ENCODE measurements around the gene RTN4RL2. TPM values are rescaled to one million over a fixed set of nuclear protein-coding genes. Genes with fewer than 3 reads are reported as not detected.

RTN4RL2 gene
- total RNA-seq, 1 donor from 2014 or later = 4.8 TPM

DNA sequence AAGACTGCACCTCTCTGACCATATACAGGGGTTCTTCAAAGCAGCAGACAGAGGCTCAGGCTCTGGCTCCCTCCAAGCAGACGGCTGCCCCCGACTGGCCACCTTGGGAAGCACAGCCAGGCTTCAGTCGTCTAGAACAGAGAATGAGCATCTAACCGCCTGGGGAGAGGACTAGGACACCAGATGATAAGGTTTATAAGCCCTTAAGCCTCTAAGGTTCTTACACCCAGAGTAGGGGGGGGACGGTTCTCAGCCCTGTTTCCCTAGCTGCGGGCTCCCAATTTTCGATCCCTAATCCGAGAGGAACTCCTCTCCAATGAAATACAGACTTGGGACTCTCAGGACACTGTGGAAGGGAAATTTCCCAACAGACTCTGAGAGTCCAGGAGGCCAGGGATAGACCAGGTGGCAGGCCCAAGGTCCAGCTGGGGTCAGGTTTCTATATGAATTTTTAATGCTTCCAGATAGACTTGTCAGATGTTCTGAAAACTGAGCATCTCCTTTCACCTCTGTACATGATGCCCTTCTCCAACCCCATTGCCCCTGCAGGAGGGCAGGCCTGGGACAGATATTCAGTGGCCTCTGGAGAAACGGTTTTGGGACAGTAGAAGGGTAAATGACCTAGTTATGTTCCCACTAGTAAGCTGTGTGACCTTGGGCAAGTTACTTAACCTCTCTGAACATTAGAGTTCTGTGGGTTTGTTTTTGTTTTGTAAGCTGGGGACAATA is 20.2 kb downstream of the RTN4RL2 start:
- ATAC-seq (peak; percentile 51 to 55), DNase-seq (peak; percentile 77)
- no peak overlapping the region for H3K4me3 ChIP-seq
- peaks cover 7% of the 10 kb centered on the region for H3K36me3 ChIP-seq
- H3K27ac ChIP-seq = no peak overlapping the region
- intact Hi-C loops (cut with DNase I) = no loop called here
- peak; percentile 76 for TF ChIP-seq CTCF (IDR thresholded peaks at IDR 0.05)
- H3K27me3 ChIP-seq (ENCODE audit: low read depth) = peaks cover 24% of the 10 kb centered on the region
- no peaks in the 10 kb centered on the region for H3K9me3 ChIP-seq
- H3K4me1 ChIP-seq = peaks cover 36% of the 10 kb centered on the region

DNA sequence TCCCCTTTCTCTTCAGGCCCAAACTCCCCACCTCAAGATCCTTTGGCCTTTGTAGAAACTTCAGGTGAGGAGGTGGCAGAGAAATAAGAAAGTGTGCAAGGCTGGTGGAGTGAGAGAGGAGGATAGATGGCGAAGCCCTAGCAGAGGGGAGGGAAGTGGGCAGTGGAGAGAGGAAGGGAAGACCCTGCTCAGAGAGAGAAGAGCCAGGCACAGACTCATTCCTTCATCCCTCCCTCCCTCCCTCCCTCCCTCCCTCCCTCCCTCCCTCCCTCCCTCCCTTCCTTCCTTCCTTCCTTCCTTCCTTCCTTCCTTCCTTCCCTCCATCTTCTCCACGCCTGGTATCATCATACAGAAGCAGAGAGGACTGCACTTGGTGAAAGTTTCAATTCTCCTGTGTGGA is 21.0 kb downstream of the RTN4RL2 start:
- peaks cover 17% of the 10 kb centered on the region for H3K27me3 ChIP-seq (ENCODE audit: low read depth)
- peaks cover 30% of the 10 kb centered on the region for H3K4me1 ChIP-seq
- DNase-seq = no peak
- no peak overlapping the region for H3K4me3 ChIP-seq
- intact Hi-C loops (cut with DNase I) = no loop called here
- H3K36me3 ChIP-seq = peaks cover 14% of the 10 kb centered on the region
- no peak for TF ChIP-seq CTCF (IDR thresholded peaks at IDR 0.05)
- H3K9me3 ChIP-seq = no peaks in the 10 kb centered on the region
- no peak for ATAC-seq
- no peak overlapping the region for H3K27ac ChIP-seq

- peaks cover 17% of the 10 kb centered on the region for H3K27me3 ChIP-seq (ENCODE audit: low read depth)
- H3K9me3 ChIP-seq = no peaks in the 10 kb centered on the region
- DNase-seq (no peak), ATAC-seq (no peak)
- intact Hi-C loops (cut with DNase I) = no loop called here
- H3K36me3 ChIP-seq = peaks cover 18% of the 10 kb centered on the region
- no peak overlapping the region for H3K27ac ChIP-seq
- H3K4me1 ChIP-seq = peaks cover 22% of the 10 kb centered on the region
- H3K4me3 ChIP-seq = no peak overlapping the region
- TF ChIP-seq CTCF (IDR thresholded peaks at IDR 0.05) = no peak
Observed at GRCh38 chr11:57481915-57482781, 21.8 kb downstream of the RTN4RL2 start.

GRCh38 chr11:57482782-57483561 is 22.6 kb downstream of the RTN4RL2 start:
- H3K9me3 ChIP-seq = no peaks in the 10 kb centered on the region
- H3K27me3 ChIP-seq (ENCODE audit: low read depth) = peaks cover 17% of the 10 kb centered on the region
- DNase-seq (peak; percentile 56), ATAC-seq (peak; percentile 70 to 74)
- peak; percentile 68 for TF ChIP-seq CTCF (IDR thresholded peaks at IDR 0.05)
- intact Hi-C loops (cut with DNase I) = no loop called here
- peaks cover 17% of the 10 kb centered on the region for H3K4me1 ChIP-seq
- H3K27ac ChIP-seq = no peak overlapping the region
- H3K4me3 ChIP-seq = peak overlapping the region; percentile 31
- H3K36me3 ChIP-seq = peaks cover 26% of the 10 kb centered on the region

- ATAC-seq (no peak), DNase-seq (no peak)
- no peaks in the 10 kb centered on the region for H3K9me3 ChIP-seq
- TF ChIP-seq CTCF (IDR thresholded peaks at IDR 0.05) = no peak
- peaks cover 17% of the 10 kb centered on the region for H3K4me1 ChIP-seq
- intact Hi-C loops (cut with DNase I) = no loop called here
- no peak overlapping the region for H3K4me3 ChIP-seq
- H3K27ac ChIP-seq = no peak overlapping the region
- peaks cover 17% of the 10 kb centered on the region for H3K27me3 ChIP-seq (ENCODE audit: low read depth)
- peaks cover 32% of the 10 kb centered on the region for H3K36me3 ChIP-seq
Observed at GRCh38 chr11:57483562-57483918, 23.2 kb downstream of the RTN4RL2 start.
